ENCODE measurements around the gene RETREG3. TPM values are rescaled to one million over a fixed set of nuclear protein-coding genes. Genes with fewer than 3 reads are reported as not detected.

The RETREG3 gene
- total and polyA plus RNA-seq, 2 of the 13 experiments (the other 11 are each of a cell fraction or from before 2014, with no cell fraction given): 47.0 to 55.8 TPM

- TF ChIP-seq NR2F6 (IDR thresholded peaks at IDR 0.05): peak; percentile 41; the same call in 1 of the 2 replicates
- peak; percentile 73; the same call in 1 of the 2 replicates for TF ChIP-seq NR2F6 (CRISPR knock-in tag; IDR thresholded peaks at IDR 0.05)
- peak; percentile 12; the same call in 1 of the 2 replicates for TF ChIP-seq ZNF383 (CRISPR knock-in tag; IDR thresholded peaks at IDR 0.05; ENCODE audit: borderline replicate concordance)
- 0 out of 2 replicates have a peak, but pooled peaks have one; percentile 47 for TF ChIP-seq E2F2 (CRISPR knock-in tag; IDR thresholded peaks at IDR 0.05; ENCODE audit: borderline replicate concordance)
- peak; percentile 73 for TF ChIP-seq PHF8 (CRISPR knock-in tag; IDR thresholded peaks at IDR 0.05)
- no peak for TF ChIP-seq MYNN (CRISPR knock-in tag; IDR thresholded peaks at IDR 0.05; ENCODE audit: low read depth)
- TF ChIP-seq ZBTB4 (CRISPR knock-in tag; IDR thresholded peaks at IDR 0.05; ENCODE audit: borderline replicate concordance): no peak
- no peak for TF ChIP-seq GZF1 (CRISPR knock-in tag; IDR thresholded peaks at IDR 0.05)
- TF ChIP-seq SCMH1 (CRISPR knock-in tag; IDR thresholded peaks at IDR 0.05; ENCODE audit: borderline replicate concordance): no peak
- peak; percentile 98 for TF ChIP-seq ZNF788 (CRISPR knock-in tag; IDR thresholded peaks at IDR 0.05; ENCODE audit: borderline replicate concordance)
- TF ChIP-seq ZNF737 (CRISPR knock-in tag; IDR thresholded peaks at IDR 0.05; ENCODE audit: borderline replicate concordance): 0 out of 2 replicates have a peak, but pooled peaks have one; percentile 1
- peak; percentile 66 for TF ChIP-seq HNF1A (IDR thresholded peaks at IDR 0.05; ENCODE audit: low read depth)
- peak; percentile 53; the same call in 1 of the 2 replicates for TF ChIP-seq HNF1A (CRISPR knock-in tag; IDR thresholded peaks at IDR 0.05; ENCODE audit: borderline replicate concordance)
- TF ChIP-seq ZNF547 (CRISPR knock-in tag; IDR thresholded peaks at IDR 0.05): peak; percentile 58
- 0 out of 2 replicates have a peak, but pooled peaks have one; percentile 28 for TF ChIP-seq ZNF570 (CRISPR knock-in tag; IDR thresholded peaks at IDR 0.05; ENCODE audit: borderline replicate concordance)
- 0 out of 2 replicates have a peak, but pooled peaks have one; percentile 4 for TF ChIP-seq ZNF263 (CRISPR knock-in tag; IDR thresholded peaks at IDR 0.05)
- no peak for TF ChIP-seq ZNF597 (CRISPR knock-in tag; IDR thresholded peaks at IDR 0.05)
- peak; percentile 97 for TF ChIP-seq MIER3 (CRISPR knock-in tag; IDR thresholded peaks at IDR 0.05; ENCODE audit: borderline replicate concordance)
- TF ChIP-seq ATF2 (CRISPR knock-in tag; IDR thresholded peaks at IDR 0.05): peak; percentile 88; the same call in 1 of the 2 replicates
Observed at GRCh38 chr17:42561897-42562387, 47.2 kb downstream of the RETREG3 start, which contains the start of gene COASY (continued).

All from HepG2 (cell line).